IMR-90 (cell line): ENCODE data around the gene CDKN3.

Source experiments
- FOS ChIP-seq: fragments of 150-350 bp; IDR thresholded peaks from 2 replicates; pipeline ENCODE4 v1.6.1; 2016; ENCODE audit warnings: low read depth, low read length
- MAFK ChIP-seq: IDR thresholded peaks from 2 replicates; pipeline ENCODE4 v1.6.1; 2012; ENCODE audit warnings: low read depth, low read length, improper control_type of control experiment
- POLR2A ChIP-seq: IDR thresholded peaks from 2 replicates; pipeline ENCODE4 v1.6.1; 2012; ENCODE audit warnings: mild to moderate bottlenecking, low read depth, low read length
- RAD21 ChIP-seq: IDR thresholded peaks from 2 replicates; pipeline ENCODE4 v1.6.1; 2012; ENCODE audit warnings: low read length, improper control_type of control experiment
- SMC3 ChIP-seq: fragments of 150-350 bp; IDR thresholded peaks from 2 replicates; pipeline ENCODE4 v1.6.1; 2016; ENCODE audit warnings: low read depth, mild to moderate bottlenecking, antibody characterized with exemption, low read length, moderate library complexity
- TF ChIP-seq, protein P1 (sequence below): conservative IDR thresholded peaks from 2 replicates; pipeline ENCODE4 v1.5.1; 2012; ENCODE audit warnings: mild to moderate bottlenecking, low read depth, low read length, improper control_type of control experiment

GRCh38 chr14:54395284-54395683 is 1.5 kb upstream of the CDKN3 start:
- TF ChIP-seq, protein P1, sequence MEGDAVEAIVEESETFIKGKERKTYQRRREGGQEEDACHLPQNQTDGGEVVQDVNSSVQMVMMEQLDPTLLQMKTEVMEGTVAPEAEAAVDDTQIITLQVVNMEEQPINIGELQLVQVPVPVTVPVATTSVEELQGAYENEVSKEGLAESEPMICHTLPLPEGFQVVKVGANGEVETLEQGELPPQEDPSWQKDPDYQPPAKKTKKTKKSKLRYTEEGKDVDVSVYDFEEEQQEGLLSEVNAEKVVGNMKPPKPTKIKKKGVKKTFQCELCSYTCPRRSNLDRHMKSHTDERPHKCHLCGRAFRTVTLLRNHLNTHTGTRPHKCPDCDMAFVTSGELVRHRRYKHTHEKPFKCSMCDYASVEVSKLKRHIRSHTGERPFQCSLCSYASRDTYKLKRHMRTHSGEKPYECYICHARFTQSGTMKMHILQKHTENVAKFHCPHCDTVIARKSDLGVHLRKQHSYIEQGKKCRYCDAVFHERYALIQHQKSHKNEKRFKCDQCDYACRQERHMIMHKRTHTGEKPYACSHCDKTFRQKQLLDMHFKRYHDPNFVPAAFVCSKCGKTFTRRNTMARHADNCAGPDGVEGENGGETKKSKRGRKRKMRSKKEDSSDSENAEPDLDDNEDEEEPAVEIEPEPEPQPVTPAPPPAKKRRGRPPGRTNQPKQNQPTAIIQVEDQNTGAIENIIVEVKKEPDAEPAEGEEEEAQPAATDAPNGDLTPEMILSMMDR: no peak
- TF ChIP-seq POLR2A (no peak), RAD21 (no peak), SMC3 (no peak), MAFK (no peak), FOS (no peak)
